ENCODE data around the gene AQP1.

The AQP1 gene

GRCh38 chr7:30884881-30885280, 26.8 kb upstream of the AQP1 start:
- no peak for DNase-seq (ENCODE audit: low read depth in 2 of 2)

DNA sequence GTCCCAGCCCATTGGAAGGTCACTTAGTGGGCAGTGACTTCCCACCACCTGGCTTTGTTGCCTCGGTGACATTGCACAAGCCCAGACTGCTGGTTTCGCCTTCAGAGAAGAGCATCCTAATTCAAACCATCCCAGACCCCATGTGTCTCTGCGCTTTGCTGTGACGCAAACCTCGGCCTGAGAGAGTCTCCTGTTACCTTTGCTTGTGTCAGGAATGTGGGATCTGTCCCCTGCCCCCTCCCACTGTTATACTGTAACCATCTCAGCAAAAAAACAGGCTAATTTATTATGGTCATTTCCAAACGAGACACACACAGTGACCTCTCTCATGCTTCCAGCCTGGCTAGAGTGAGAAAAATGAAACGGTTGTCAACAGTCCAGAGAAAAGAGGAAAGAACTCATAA, 25.0 kb upstream of the AQP1 start:
- no peak for DNase-seq (ENCODE audit: low read depth in 2 of 2)

- no peak for DNase-seq (ENCODE audit: low read depth in 2 of 2)
These were observed 24.2 kb upstream of the AQP1 start for GRCh38 chr7:30887464-30887872.

- no peak for DNase-seq (ENCODE audit: low read depth in 2 of 2)
These were observed 22.9 kb upstream of the AQP1 start for GRCh38 chr7:30888747-30889146.

DNA sequence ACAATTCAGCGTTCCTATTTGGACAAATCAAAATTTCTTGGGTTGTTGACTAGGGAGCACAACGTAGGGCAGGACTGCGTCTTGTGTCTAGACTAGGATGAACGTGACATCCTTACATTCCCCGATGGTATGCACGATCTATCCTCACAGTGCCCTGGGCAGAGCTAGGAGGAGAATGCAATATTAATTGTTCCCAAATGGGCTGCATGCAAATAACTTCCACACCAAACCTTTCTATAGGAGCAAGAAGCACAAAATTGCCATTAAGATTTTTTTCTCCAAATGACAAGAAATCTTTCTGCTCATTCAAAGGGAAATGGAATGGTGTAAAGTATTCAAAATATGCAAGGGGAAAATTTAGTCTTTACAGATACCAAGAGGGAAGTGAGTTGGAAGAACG, 21.4 kb upstream of the AQP1 start:
- no peak for DNase-seq (ENCODE audit: low read depth in 2 of 2)

DNA sequence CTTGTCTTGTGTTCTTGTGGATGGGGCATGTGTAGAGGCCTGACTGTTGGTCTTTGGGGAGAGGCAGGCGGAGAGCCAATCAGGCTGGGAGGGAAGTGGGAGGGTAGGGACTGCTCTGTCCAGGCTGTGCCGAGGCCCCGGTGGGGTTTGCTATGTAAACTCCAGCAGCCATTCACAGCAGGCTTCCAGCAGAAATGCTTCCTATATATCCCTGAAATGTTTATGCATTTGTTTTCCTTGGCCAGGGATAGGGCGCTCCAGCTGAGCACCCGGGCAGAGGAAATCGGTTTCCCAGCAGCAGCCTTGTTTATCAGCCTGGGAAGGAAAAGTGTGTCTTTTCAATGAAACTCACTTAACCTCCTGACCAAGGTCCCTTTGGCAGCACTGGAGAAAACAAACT, 18.3 kb upstream of the AQP1 start:
- DNase-seq (ENCODE audit: low read depth in 2 of 2): no peak

- no peak for DNase-seq (ENCODE audit: low read depth in 2 of 2)
These were observed 17.6 kb upstream of the AQP1 start for GRCh38 chr7:30894009-30894408.

- no peak for DNase-seq (ENCODE audit: low read depth in 2 of 2)
These were observed 16.6 kb upstream of the AQP1 start for GRCh38 chr7:30894866-30895605.

GRCh38 chr7:30896036-30896435, 15.6 kb upstream of the AQP1 start:
- no peak for DNase-seq (ENCODE audit: low read depth in 2 of 2)

DNA sequence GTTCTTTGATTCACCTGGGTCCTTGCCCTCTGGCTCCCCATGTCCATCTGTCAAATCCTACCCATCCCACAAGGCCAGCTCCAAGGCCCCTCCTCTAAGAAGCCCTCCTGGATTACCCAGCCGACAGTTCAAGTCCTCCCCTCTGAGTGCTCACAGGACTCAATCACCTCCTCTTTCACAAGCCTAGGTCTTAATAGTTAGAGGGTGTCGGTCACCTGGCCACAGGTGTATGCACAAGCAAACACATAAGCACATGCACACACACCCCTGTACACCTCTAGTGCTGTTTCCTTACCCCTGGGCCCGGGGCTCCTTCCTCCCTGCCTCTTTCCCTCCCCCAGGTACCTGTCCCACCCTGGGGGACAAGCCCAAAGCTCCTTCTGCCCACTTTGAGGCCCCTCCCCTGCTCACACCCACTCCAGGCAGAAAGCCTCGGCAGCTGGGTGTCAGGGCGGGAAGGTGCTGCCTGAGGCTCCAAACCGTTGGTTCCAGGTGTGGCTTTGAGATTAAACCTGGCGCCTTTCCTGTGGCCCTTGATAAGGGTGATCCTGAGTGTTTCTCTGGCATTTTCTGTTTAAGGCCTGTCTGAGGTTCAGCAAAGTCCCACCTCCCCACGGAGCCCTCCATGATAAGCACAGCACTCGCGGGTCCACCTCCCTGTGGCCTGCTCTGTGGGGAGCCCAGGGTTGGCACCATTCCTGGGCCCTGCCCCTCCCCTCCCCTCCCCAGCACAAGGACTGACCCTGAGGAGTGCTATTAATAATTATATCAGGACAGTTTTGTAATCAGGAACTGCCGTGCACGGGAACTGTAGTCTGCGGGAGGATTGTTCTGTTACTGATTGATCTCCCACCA, 14.6 kb upstream of the AQP1 start:
- DNase-seq (ENCODE audit: low read depth in 2 of 2): no peak

DNA sequence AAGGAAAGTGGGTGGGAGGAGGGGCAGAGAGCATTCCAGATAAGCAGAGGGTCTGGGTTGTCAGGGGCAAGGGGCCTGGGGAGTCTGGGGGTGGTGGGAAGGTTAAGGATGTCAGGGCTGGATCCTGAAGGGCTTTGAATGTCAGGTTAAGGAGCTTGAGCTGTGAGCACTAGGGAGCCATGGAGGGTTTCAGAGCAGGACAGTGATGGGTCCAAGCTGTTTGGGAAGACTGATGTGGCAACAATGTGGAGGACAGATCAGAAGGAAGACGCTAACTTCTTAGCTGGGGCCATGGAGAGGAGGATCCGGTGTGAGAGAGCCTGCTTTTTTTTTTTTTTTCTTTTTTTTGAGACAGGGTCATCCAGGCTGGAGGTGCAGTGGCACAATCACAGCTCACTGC, 13.9 kb upstream of the AQP1 start:
- no peak for DNase-seq (ENCODE audit: low read depth in 2 of 2)

GRCh38 chr7:30898411-30898810, 13.2 kb upstream of the AQP1 start:
- DNase-seq (ENCODE audit: low read depth in 2 of 2): no peak

DNA sequence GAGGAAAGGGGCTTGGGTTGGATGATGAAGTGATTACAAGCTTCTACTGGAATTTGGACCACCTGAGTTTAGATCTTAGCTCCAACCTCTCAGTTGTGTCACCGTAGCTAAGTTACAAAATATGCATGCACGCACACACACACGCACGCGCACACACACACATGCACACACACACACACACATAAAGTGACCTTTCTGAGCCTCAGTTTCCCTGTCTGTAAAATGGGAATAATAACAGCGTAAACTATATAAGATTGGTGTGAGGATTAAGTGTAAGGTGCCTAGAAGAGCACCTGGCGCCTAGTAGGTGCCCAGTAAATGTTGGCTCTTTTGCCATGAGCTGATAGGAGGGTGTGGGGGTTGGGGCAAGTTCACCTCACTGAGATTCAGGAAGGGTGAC, 12.6 kb upstream of the AQP1 start:
- no peak for DNase-seq (ENCODE audit: low read depth in 2 of 2)

DNA sequence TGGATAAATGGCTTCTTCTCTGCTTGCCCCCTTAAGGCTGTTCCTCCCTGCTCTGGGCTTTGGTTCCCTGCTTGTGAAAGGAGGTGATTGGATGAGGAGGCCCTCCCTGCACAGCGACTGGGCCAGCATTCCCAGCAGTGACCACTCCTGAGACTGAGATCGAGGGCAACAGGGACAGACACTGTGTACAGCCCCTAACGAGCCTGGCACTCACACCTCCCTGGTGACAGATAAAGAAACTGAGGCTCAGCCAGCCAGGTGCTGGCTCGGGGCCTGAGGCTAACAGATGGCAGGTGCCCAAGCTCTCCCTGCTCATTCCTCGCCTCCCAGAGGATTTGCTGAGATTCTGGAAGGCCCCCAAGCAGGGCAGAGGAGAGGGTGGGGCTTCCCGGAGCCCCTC, 12.0 kb upstream of the AQP1 start:
- DNase-seq (ENCODE audit: low read depth in 2 of 2): no peak

- DNase-seq (ENCODE audit: low read depth in 2 of 2): no peak
These were observed 11.6 kb upstream of the AQP1 start for GRCh38 chr7:30900053-30900452.

- no peak for DNase-seq (ENCODE audit: low read depth in 2 of 2)
These were observed 10.8 kb upstream of the AQP1 start for GRCh38 chr7:30900803-30901362.

GRCh38 chr7:30901856-30902255, 9.8 kb upstream of the AQP1 start:
- DNase-seq (ENCODE audit: low read depth in 2 of 2): no peak

DNA sequence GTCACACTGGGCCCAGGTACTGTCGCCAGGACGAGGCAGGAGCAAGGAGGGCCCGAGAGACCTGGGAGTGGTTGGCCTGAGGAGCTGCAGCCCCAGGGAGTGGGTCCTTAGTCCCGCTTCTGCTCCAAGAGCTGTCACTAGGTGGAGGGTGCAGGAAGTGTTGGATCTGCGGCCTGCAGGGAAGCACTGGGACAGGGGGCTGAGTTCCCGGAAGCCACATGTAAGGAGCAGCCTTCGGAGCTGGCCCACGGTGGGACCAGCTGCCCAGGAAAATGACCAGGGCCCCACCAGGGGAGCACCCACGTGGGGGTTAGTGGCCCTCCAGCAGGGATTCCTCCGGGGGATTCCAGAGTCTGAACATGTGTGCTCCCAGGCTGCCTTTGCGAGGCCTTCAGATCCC, 9.2 kb upstream of the AQP1 start:
- no peak for DNase-seq (ENCODE audit: low read depth in 2 of 2)

DNA sequence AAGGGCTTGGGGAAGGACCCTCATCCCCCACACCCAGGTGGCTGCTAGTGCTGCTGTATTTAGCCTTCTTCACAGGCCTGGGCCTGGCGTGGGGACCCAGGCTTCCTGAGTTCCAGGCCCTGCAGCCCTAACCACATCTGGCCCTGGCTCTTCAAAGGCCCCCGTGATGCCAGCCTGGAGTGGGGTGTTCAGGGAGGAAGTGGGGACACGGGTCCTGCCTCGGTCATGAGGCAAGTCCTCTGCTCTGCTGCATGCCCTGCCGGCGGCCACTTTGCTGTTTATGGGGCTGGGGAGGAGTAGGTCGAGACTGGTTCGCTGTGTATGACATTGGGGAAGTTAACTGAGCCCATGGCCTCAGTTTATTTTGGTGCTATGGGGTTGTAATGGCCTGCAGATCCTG, 8.5 kb upstream of the AQP1 start:
- DNase-seq (ENCODE audit: low read depth in 2 of 2): no peak

GRCh38 chr7:30904561-30904960, 7.1 kb upstream of the AQP1 start:
- DNase-seq (ENCODE audit: low read depth in 2 of 2): no peak

DNA sequence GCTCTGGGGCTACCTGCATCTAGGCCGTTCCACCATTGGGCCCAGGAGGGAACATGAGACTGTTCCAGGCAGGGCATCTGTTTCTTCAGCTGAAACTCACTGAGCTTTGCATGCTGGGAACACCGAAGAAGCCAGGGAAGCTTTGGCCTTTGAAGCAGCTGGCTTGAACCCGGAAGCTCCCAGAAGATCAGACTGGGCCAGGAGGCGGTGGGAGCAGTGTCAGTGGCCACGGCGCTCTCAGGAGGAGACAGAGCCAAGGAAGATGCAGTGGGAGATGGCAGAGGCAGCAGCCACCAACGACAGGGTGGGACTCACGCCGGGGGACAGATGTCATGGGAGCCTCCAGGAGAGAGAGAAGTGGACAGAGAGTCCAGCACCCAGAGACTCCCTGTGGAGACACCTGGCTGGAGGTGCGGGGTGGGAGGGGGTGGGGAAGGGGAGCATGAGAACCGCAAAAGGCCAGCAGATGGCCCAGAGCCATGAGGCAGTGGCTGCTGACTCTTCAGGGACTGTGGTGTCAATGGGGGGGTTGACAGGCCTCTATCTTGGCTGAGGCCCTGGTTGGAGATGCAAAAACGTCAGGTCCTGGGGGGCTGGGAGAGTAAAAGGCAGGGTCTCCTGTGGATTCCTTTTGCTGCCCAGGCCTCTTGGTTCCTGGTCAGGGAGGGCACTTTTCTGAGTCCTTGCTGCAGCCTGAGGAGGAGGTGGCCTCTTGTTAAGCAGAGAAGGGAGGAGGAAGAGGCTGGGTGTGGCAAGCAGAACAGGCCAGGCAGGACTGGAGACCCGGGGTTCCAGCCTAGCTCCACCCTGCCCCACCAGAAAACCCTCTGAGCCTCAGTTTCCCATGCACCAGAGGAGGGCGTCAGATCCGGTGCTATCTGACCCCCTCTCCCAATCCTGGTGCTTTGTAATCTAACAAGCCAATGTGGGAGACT, 6.3 kb upstream of the AQP1 start:
- no peak for DNase-seq (ENCODE audit: low read depth in 2 of 2)

GRCh38 chr7:30906014-30906413, 5.6 kb upstream of the AQP1 start:
- DNase-seq (ENCODE audit: low read depth in 2 of 2): no peak
